ENCODE measurements around the gene VSX1.

Gene VSX1

DNA sequence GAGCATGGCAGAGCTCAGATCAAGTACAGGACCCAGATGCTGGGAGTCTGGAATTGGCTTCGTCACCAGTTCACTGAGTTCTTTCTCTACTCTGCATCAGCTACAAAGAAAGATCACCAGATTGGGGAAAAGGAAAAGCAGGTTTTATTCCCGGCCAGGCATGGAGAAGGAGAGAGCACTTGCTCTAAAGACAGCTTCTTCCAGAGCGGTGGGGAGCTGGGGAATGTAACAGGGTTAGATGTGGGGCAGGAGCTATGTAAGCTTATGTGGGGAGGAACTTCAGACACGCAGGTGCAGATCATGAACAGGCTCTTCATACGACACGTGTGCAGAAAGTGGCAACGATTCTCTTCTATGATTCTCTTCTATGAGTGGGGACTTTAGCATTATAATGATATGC, 19.1 kb downstream of the VSX1 start:
- no peaks in the 10 kb centered on the region for H3K36me3 Mint-ChIP-seq
- no peak overlapping the region for H3K4me3 Mint-ChIP-seq
- no peak overlapping the region for H3K27ac Mint-ChIP-seq
- no peaks in the 10 kb centered on the region for H3K27me3 Mint-ChIP-seq
- H3K9me3 Mint-ChIP-seq: no peaks in the 10 kb centered on the region
- peaks cover 18% of the 10 kb centered on the region for H3K4me1 Mint-ChIP-seq

DNA sequence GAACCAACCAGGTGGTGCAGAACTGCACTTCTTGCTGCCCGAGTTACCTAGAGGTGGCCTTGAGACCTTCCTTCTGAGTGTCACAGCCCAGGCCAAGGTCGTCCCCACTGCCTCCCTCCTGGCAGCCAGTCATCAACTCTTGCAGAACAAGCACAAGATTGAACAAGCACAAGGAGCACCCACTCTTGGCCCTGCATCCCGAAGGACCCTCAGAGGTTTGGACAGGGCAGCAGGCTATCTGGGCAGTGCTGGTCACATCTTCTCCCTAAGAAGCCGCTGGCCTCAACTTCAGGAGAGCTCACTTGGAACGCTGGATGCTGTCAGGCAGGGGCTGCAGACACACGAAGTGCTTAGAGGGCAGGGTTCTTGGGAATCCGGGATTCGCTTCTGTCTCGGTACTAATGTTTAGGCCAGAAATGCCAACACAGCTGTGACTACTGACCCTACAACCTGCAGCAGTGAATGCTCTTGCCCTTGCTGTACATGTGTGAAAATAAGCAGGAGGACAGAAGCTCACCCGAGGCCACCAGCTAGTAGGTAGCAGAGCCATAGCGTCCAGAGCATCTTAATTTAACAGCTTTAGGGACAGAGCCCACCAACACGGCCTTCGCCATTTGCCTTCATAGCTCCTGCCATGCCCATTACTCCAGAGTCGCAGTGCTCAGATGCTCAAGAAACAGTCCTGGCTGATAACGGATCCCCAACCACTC, 20.0 kb downstream of the VSX1 start:
- Mint-ChIP-seq H3K9me3 (no peaks in the 10 kb centered on the region), H3K27ac (no peak overlapping the region), H3K4me3 (no peak overlapping the region), H3K4me1 (peaks cover 20% of the 10 kb centered on the region), H3K36me3 (no peaks in the 10 kb centered on the region), H3K27me3 (no peaks in the 10 kb centered on the region)

GRCh38 chr20:25061103-25061799, 20.7 kb downstream of the VSX1 start:
- no peaks in the 10 kb centered on the region for H3K9me3 Mint-ChIP-seq
- no peaks in the 10 kb centered on the region for H3K36me3 Mint-ChIP-seq
- H3K4me1 Mint-ChIP-seq: peaks cover 24% of the 10 kb centered on the region
- no peak overlapping the region for H3K4me3 Mint-ChIP-seq
- H3K27me3 Mint-ChIP-seq: no peaks in the 10 kb centered on the region
- no peak overlapping the region for H3K27ac Mint-ChIP-seq

GRCh38 chr20:25059866-25060465, 22.0 kb downstream of the VSX1 start:
- no peaks in the 10 kb centered on the region for H3K9me3 Mint-ChIP-seq
- H3K36me3 Mint-ChIP-seq: no peaks in the 10 kb centered on the region
- H3K27ac Mint-ChIP-seq: no peak overlapping the region
- H3K4me1 Mint-ChIP-seq: peaks cover 30% of the 10 kb centered on the region
- no peaks in the 10 kb centered on the region for H3K27me3 Mint-ChIP-seq
- no peak overlapping the region for H3K4me3 Mint-ChIP-seq

GRCh38 chr20:25058847-25059810, 22.8 kb downstream of the VSX1 start:
- H3K36me3 Mint-ChIP-seq: no peaks in the 10 kb centered on the region
- H3K27me3 Mint-ChIP-seq: no peaks in the 10 kb centered on the region
- peak overlapping the region; percentile 78 for H3K4me3 Mint-ChIP-seq
- no peaks in the 10 kb centered on the region for H3K9me3 Mint-ChIP-seq
- no peak overlapping the region for H3K27ac Mint-ChIP-seq
- H3K4me1 Mint-ChIP-seq: peaks cover 38% of the 10 kb centered on the region

GRCh38 chr20:25058051-25058846, 23.7 kb downstream of the VSX1 start, which contains the start of gene ACSS1:
TSS of gene ACSS1 (minus strand) at chr20:25058139. CDS start at chr20:25058102, 37 bp downstream.
- Mint-ChIP-seq H3K36me3 (no peaks in the 10 kb centered on the region), H3K4me3 (peak within 1 kb of the TSS; percentile 84), H3K27ac (peak within 1 kb of the TSS; percentile 82), H3K27me3 (no peaks in the 10 kb centered on the region), H3K9me3 (no peaks in the 10 kb centered on the region), H3K4me1 (peaks cover 47% of the 10 kb centered on the region)

DNA sequence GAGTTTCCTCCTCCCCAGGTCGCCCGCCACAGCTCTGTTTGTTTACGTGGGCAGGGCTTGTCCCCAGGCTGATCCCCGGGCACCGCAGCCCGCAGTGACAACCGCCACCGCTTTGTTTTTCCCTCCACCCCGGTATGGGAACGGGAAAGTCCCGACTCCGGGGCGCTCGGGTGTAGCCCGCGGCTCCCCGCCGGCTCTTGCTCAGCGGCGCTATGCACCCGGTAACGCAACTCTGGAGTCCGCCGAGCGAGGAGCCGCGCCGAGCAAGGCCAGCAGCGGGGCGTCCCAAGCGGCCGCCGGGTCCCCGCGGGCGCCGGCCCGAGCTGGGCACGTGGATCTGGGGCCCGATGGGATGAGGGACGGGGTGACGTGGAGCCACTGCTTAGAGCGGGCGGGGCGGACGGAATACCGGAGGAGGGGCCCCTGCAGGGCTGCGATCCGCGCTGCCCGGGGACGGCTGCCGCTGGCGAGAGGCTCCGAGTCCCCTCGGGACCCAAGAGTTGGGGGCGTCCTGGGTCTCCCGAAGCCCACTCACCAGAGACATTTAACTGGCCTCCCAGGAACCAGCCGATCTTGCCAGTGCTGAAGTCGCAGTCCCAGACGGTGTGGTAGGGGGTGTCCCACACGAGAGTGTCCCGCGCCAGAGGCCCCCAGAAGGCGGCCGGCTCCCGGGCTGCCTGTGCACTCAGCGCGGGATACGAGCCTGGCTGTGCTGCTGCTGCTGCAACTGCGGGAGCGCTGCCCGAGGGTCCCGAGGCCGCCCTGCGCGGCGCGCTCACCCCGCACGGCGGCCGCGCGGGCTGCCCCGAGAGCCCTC, 24.5 kb downstream of the VSX1 start:
- Mint-ChIP-seq H3K27ac (peak overlapping the region; percentile 82), H3K9me3 (no peaks in the 10 kb centered on the region), H3K4me1 (peaks cover 53% of the 10 kb centered on the region), H3K27me3 (no peaks in the 10 kb centered on the region), H3K36me3 (no peaks in the 10 kb centered on the region), H3K4me3 (peak overlapping the region; percentile 84)

- H3K9me3 Mint-ChIP-seq: no peaks in the 10 kb centered on the region
- H3K27me3 Mint-ChIP-seq: no peaks in the 10 kb centered on the region
- H3K4me3 Mint-ChIP-seq: peak overlapping the region; percentile 84
- no peaks in the 10 kb centered on the region for H3K36me3 Mint-ChIP-seq
- H3K27ac Mint-ChIP-seq: peak overlapping the region; percentile 85
- peaks cover 60% of the 10 kb centered on the region for H3K4me1 Mint-ChIP-seq
Measured at GRCh38 chr20:25056690-25057233, 25.2 kb downstream of the VSX1 start.

DNA sequence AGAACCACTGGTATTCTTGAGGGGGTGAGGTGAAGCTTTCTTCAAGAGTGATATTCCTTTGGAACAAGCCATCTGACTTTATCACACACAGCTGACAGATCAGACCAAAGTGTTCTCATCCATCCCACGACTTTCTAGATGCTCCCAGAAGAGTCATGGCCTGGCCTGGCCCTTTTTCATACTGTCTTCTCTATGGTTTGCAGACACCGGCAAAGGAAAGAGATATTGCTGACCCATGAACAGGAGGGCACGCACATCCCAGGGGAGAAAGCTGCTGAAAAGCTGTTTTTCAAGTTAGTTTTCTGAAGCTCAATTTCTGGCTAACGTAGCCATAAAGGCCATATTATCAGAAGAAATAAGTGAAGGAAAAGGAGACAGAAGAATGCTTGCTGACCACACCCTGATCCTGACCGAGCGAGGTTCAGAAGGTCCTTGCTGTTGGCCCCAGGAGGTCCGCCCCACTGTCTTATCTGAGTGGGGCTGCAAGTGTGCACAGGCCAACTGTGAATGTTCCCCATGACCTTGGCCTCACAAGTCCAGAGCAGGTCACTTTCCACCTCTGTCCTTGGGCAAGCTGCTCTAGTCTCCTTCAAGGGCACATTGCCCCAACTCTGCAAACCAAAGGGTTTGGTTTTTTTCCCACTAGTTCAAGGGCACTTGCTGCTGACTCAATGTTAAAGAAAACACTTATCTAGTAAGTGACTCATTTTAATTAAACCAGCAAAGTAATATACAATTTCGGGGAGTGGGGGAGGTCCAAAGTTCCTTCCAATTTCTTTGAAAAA, 26.0 kb downstream of the VSX1 start:
- Mint-ChIP-seq H3K9me3 (no peaks in the 10 kb centered on the region), H3K4me3 (peak overlapping the region; percentile 84), H3K27me3 (no peaks in the 10 kb centered on the region), H3K4me1 (peaks cover 68% of the 10 kb centered on the region), H3K27ac (peak overlapping the region; percentile 85), H3K36me3 (no peaks in the 10 kb centered on the region)

DNA sequence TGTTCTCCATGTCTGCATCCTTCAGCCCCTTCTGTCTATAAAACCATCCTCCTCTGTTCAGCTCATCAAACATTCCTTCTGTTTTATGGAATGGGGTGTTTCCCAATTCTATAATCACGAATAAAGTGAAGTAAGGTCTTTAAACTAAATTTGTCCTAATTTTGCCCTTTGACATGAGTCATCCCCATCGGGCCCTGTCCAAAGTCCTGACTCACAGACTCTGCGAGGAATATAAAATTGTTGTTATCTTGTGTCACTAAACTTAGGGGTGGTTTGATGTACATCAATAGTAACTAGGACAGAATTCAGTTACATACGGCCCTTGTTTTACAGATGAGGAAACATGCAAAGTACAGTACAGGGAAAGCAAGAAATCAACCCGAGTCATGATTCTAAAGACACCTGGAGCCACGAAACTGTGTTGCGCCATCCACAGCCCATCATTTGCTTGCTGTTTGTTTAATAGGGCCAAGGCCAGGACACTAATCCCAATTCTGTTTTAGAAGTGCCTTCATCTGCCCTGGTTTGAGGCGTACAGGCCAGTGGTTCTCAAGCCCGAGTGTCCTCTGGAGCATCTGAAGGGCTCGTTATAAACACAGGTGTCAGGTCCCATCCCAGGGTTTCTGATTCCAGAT, 26.8 kb downstream of the VSX1 start:
- no peaks in the 10 kb centered on the region for H3K9me3 Mint-ChIP-seq
- H3K27me3 Mint-ChIP-seq: no peaks in the 10 kb centered on the region
- H3K4me1 Mint-ChIP-seq: peaks cover 72% of the 10 kb centered on the region
- no peak overlapping the region for H3K27ac Mint-ChIP-seq
- H3K4me3 Mint-ChIP-seq: peak overlapping the region; percentile 24
- H3K36me3 Mint-ChIP-seq: no peaks in the 10 kb centered on the region

DNA sequence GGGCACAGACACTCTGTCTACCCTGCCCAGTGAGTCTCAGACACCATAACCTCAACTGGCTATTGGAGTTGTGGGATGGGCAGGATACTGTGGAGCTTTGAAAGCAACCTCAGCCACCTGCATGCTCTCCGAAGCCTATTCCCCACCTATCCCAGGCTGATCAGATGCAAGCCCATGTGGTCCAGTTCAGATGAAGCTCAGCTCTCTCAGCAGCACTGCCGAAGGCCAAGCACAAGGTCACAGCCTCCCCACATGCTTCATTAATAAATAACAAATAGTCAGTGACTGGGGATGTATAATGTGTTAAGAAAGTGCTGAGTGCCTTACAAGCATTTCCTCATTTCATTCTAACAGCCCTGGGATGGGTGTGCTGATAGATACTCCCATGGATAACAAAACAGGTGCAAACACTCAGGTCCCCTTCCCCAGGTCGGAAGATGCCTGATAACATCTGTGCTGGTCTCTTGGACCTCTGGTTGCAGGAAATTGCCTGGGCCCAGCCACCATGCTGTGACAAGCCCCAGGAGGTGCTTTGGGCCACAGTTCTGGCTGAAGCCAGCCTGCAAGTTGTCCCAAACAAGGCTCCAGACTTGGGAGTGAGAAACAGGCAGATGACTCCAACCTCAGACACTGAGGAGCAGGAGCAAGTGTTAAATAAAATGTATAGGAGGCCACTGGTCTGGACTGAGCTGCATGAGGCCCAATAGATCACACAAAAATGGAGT, 27.7 kb downstream of the VSX1 start:
- no peaks in the 10 kb centered on the region for H3K9me3 Mint-ChIP-seq
- peaks cover 78% of the 10 kb centered on the region for H3K4me1 Mint-ChIP-seq
- no peak overlapping the region for H3K4me3 Mint-ChIP-seq
- no peaks in the 10 kb centered on the region for H3K27me3 Mint-ChIP-seq
- H3K27ac Mint-ChIP-seq: peak overlapping the region; percentile 38
- no peaks in the 10 kb centered on the region for H3K36me3 Mint-ChIP-seq

DNA sequence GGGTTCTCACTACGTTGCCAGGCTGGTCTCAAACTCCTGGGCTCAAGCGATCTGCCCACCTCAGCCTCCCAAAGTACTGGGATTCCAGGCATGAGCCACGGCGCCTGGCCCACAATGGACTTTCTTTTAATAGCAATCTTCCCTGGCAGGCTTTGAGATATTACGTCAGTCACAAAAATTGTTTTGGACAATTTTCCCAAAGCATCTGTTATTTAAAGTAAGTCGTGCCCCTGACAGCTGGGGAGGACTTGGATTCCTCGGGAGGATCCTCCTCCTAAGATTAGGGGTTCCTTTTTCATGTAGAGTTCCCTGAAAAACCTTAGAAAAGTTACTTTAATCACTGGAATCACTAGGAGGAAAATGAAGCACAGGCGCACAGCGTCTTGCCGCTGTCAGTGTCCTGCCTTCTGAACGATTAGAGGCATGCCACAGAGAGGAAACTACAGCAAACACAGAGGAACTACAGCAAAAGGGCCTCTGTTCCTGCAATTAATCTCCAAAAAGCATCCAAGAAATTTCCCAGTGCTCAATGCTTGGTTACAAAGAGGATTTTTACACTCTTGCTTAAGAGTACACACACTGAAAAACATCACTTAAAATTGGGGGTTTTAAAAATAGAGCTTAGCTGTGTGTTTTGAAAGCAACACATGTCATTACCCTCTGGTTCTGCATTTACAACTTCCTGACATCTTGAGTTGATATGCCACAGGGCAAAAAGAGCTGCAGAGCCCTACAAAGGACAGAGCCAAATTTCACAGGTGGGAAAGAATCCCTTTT, 28.5 kb downstream of the VSX1 start:
- Mint-ChIP-seq H3K4me3 (no peak overlapping the region), H3K4me1 (peaks cover 76% of the 10 kb centered on the region), H3K27me3 (no peaks in the 10 kb centered on the region), H3K9me3 (no peaks in the 10 kb centered on the region), H3K27ac (peak overlapping the region; percentile 38), H3K36me3 (no peaks in the 10 kb centered on the region)
